AG10803 (cell line): ENCODE data around the gene DDX46.
A peak's percentile ranks its signal among the peaks of the same experiment; 100 is the strongest.
"Not testable (repeated sequence)": the region's sequence is repeated elsewhere in the genome, so short reads cannot be mapped to it uniquely, and the experiment has no call there.

Source experiments
- DNase-seq: peaks from one replicate; pipeline ENCODE4 v3.0.0; 2010; ENCODE audit warnings: low read depth
- H3K4me3 ChIP-seq: 2 replicates; pipeline ENCODE4 v1.5.1; 2011; ENCODE audit warnings: mild to moderate bottlenecking, low read length, control low read depth
- CTCF ChIP-seq: conservative IDR thresholded peaks from 2 replicates; pipeline ENCODE4 v1.5.1; 2011; ENCODE audit warnings: mild to moderate bottlenecking, low read length, control low read depth, inconsistent platforms

DDX46 gene

GRCh38 chr5:134758176-134758503 is 439 bp upstream of the DDX46 start:
- H3K4me3 ChIP-seq: peak overlapping the region; percentile 96
- TF ChIP-seq CTCF: no peak
- no peak for DNase-seq

GRCh38 chr5:134767528-134768291 is 9.1 kb downstream of the DDX46 start:
- not testable (repeated sequence) for DNase-seq, H3K4me3 ChIP-seq

DNA sequence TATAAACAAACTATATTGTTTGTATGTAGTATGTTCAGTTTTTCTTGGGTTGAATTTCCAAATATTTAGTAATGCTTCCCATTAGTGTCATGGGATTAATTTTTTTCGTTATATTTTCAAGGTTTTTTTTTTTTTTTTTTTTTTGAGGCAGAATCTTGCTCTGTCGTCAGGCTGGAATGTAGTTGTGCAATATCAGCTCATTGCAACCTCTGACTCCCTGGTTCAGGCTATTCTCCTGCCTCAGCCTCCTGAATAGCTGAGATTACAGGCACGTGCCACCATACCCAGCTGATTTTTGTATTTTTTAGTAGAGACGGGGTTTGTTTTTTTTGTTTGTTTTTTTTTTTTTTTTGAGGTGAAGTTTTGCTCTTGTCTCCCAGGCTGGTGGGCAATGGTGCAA is 10.6 kb downstream of the DDX46 start:
- DNase-seq: peak; percentile 65
- no peak overlapping the region for H3K4me3 ChIP-seq
- TF ChIP-seq CTCF: no peak

DNA sequence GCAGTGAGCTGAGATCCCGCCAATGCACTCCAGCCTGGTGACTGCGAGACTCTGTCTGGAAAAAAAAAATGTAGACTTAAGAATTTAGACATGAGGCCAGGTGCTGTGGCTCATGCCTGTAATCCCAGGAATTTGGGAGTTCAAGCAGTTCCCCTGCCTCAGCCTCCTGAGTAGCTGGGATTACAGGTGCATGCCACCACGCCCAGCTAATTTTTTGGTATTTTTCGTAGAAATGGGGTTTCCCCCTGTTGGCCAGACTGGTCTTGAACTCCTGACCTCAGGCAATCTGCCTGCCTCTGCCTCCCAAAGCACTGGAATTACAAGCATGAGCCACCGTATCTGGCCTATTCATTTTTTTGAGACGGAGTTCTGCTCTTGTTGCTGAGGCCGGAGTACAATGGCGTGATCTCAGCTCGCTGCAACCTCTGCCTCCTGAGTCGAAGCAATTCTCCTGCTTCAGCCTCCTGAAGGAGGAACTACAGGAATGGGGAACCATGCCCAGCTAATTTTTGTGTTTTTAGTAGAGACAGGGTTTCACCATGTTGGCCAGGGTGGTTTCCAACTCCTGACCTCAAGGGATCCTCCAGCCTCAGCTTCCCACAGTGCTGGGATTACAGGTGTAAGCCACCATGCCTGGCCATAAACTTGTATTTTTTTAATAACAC is 14.0 kb downstream of the DDX46 start:
- no peak for DNase-seq
- TF ChIP-seq CTCF: no peak
- no peak overlapping the region for H3K4me3 ChIP-seq

- no peak overlapping the region for H3K4me3 ChIP-seq
- DNase-seq: no peak
- TF ChIP-seq CTCF: no peak
Observed at GRCh38 chr5:134777366-134777765, 18.8 kb downstream of the DDX46 start.

- DNase-seq: no peak
- no peak overlapping the region for H3K4me3 ChIP-seq
- TF ChIP-seq CTCF: peak; percentile 35
Observed at GRCh38 chr5:134784241-134784920, 25.8 kb downstream of the DDX46 start.

DNA sequence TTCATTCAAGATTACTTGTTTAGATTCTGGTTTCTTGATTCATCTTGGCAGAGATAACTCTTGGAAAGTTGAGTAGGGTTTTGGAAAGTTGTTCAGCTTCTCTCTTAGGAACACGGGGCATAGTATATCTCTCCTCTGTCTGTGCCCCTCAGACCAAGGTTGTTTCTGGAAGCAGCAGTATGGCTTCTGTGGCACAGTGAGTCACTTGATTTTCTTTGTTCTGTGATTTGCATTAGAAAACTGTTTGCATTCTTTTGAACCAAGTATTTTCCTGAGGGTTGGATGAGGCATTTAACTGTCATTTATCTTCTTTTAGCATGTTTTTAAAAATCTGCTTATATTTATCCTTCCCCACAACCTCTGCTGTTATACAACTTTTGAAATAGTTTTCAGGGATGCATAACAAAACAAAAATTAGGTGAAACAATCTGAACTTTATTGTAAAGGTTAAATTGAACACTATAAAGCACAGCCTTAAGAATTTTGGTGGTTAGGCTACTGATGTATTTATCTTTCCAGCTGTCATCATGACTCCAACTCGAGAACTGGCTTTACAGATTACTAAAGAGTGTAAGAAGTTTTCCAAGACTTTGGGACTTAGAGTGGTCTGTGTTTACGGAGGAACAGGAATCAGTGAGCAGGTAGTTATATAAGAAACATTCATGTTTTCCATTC is 26.5 kb downstream of the DDX46 start:
- no peak overlapping the region for H3K4me3 ChIP-seq
- DNase-seq: peak; percentile 78
- no peak for TF ChIP-seq CTCF
